Stimulated activated CD4-positive, alpha-beta T cell treated with anti-CD3 and anti-CD28 coated beads, TNF-alpha, amount 100 ng/mL, for 24 hours (primary cell): Measurements from ENCODE around the gene INIP.

Experiments
- DNase-seq, 3 experiments: peaks; one replicate each; pipeline ENCODE4 v3.0.0-alpha.2; 2020; ENCODE audit warnings: low read depth in 3 of 3

The INIP gene

DNA sequence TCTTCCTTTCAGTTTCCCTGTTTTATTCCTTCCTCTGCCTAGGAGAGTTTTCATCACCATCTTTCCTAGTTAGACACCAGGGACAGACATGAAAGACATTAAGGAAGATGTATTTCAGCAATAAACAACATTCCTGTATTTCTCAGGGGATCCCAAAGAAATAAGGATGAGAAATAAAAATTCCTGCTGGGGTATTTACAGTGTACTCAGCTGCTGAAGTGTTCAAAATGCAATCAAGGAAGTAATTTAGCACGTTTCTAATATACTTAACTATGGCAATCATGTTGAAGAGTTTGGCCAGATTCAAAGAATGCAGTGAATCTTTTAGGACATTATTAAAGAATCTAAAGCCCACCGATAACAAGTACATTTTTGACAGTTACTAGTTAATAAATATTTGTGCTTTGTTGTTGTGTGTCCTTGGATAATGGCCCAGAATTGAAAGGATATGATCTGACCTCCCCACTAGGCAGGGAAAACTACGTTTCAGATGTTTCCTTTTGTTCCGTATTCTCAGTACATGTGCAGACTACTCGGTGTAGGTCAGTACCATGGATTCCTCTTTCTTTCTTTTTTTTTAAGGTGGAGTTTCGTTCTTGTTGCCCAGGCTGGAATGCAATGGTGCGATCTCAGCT is 46.8 kb downstream of the INIP start:
- no peak for DNase-seq

DNA sequence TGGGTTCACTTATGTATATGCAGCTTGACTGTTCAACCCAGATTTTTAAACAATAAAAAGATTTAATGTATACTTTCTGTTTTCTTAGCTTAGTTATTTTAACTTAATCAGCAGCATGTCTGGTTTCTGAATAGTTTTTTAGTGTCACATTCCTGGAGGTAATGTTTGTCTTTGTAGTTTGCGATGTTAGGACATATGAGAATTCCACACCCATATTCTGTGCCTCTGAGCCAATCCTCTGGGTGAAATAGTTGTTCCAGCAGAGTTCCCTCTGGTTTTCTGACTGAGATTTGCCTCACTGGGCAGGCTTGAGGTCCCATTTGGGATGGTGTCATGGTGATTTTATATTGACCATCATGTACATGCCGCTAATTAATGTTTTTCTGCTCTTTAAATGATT is 48.6 kb downstream of the INIP start:
- no peak for DNase-seq

DNA sequence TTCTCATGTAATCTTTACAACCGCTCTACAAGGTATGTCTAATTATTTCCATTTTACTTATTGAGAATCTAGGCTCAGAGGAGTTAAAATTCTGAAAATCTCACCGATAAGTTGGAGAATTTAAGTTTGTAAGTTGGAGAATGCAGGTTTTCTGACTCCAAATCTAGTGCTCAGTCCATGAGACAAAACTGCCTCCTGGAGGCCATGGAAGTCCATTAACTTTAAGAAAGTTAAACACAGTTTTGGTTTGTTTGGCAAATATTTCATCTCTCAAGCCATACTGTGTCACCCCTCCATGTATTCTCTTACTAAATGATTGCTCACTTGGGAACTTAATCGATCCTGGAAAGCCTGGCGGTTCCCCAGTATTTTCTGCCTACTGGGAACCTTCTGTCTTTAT is 52.6 kb downstream of the INIP start:
- DNase-seq: no peak

DNA sequence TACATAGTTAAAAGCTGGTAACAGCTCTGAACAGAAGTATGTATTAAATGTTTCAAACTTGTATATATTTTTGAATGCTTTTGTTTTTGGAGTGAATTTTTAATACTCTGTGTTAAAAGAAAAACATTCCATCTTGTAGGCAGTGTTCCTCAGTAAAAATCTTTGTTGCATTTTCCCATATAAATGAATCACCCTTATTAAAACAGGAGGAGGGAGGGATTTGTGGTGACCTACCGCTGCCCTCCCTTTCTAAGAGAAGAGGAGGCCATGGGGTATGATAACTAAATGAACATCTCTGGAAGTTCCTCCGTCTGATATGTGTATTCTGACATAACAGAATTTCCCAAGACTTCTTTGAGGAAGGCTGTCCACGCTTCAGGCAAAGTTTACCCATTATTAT is 53.4 kb downstream of the INIP start:
- DNase-seq: no peak

DNA sequence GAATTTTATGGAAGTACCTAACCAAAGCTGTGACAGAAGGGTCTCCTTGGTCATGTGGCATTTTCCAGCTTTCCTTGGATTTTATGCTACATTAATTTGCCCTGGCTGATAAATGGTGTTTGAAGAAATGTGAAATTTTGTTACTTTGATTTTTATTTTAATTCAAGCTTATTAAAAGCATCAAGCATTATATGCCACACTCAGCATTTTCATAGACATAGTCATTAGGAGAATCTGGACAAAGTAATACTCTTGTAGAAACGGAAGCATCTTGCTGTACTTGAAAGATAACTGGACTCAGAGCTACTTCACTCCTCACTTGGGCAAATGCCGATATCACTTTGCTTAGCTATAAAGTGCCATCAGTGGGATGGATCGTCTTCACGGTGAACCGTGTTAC is 54.2 kb downstream of the INIP start:
- no peak for DNase-seq

DNA sequence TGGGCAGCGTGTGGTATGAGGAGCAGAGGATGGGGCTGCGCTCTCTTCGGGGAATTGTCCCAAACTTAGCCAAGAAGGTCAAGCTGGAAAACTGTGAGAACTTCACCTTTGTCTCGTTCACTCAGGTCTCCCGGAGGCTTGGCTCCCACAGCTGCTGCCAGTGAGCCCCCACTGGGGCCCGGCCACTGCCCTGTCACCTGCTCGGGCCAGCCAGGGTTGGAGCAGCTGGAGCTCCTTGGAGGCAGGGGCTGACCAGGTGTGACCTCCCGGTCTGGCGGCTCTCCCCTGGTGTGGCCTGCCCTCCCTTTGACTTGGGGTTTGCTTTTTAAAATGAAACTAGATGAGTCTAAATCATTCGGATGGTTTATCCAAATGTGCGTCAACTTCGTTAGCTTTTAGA is 58.0 kb downstream of the INIP start:
- DNase-seq: no peak

DNA sequence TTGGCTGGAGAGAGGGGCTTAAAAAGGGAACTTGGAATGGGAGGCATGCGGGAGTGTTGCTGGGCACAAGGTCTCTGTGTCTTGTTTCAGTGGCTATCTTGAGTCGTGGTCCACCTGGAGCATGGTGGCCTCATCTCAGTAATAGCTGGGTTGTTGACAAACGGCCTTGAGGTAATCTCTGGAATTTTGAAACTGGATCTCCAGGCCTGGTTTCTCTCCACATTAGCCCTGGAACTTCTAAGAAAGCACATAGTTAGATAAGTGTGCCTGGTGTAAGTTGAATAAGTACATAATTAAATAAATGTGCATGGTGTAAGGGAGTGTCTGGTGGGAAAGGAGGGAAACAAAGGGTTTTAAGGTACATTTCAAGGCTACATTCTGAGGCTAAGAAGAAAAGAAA is 62.2 kb downstream of the INIP start:
- DNase-seq: no peak

DNA sequence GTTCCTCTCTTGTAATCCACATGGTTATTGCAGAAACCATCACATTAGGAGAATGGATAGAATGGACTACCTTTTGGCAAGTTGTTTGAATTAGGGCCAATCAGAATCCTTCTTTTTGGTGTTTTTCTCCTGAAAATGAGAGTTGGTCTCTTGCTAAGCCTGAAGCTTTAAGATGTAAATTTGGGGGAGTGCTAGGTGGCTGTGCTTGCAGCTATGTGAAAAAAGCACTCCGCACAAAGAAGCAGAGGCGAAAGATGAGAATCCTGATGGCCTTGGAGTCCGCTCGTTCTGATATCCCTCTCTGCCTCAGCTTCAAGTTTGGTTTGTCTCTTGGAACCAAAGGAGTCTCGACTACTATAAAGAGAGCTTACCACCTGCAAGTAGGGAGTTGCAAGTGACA is 63.6 kb downstream of the INIP start:
- DNase-seq: no peak

DNA sequence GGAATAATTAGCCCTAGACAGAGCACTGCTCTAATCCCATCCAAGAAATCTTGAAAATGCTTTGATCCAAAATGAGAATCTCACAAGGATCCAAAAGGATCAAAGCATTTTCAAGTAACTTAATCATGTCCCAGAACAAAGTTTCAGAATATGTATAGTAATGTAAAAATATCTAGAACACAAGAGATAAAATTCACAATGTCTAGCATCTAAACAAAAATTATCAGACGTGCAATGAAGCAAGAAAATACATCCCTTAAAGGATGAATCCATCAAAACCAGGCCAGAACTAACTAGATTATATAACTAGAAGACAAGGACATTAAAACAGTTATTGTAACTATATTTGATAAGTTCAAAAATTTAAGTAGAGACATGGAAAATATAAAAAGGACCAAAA is 69.3 kb downstream of the INIP start:
- no peak for DNase-seq

DNA sequence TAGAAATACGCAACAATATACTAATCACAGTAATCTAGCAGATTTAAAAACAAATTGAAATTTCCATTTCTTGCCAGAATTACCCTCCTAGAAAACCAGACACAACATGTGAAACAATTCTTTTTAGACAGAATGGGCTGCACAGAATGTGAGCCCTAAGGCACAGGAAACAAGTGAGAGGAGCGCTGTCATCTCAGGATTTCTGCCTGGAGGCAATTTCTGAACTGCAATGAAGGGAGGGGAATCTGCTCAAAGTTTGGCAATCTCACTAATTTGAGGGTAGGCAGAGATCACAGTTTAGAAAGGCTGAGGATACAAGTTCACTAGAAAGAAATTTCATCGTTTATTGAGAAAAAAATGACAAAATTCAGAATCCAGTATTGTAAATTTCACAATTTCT is 70.3 kb downstream of the INIP start:
- DNase-seq: no peak

DNA sequence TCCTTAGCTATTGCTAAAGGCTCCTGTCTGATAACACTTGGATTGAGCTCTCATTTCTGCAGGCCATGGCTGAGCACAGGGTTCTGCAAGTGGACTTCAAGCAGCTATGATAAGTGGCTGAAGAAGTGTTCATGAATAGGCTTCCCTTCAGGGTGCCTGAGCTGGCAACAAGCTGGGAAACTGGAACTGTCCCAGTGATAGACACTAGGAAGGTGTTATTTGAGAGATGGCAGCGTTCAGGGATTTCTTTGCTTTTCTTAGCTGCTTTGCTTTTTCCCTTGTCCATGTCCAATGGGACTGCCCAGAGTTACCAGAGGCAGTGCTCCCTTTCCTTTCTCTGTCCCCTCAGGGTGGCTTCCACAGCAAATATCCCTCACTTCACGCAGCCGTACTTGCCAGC is 75.8 kb downstream of the INIP start:
- DNase-seq: no peak

DNA sequence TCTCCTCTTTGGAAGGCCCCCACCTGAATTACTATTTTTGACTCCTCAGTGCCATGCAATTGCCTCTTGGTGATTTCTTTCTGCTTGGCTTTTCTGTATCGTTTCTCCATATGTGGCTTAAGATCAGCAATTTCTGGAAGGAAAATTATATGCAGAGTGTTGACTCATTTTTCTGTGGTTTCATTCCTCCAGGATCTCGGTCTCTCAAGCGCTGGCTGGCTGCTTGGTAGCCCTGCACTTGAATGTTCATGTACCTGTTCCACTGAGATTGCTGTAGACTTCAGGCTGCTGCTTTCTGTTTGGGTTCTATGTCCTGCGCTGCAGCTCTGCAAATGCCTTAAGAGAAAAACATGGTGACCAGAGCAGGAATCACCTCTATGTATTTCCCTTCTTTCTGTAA is 77.6 kb downstream of the INIP start:
- DNase-seq: no peak
